CD4-positive, alpha-beta T cell (primary cell): ENCODE results near the gene MNT. TPM values are rescaled to one million over a fixed set of nuclear protein-coding genes. Genes with fewer than 3 reads are reported as not detected.
A peak's percentile ranks its signal among the peaks of the same experiment; 100 is the strongest.

ENCODE experiments used
- ATAC-seq: fragments of 200-7000 bp; cut with Tn5 transposase; one replicate; pipeline ENCODE4 v1.10.0; 2022; ENCODE audit warnings: mild to moderate bottlenecking; ENCODE audit not compliant: poor library complexity
- CTCF ChIA-PET: fragments of 350-600 bp; sonication (Branson Sonifier 250); formaldehyde crosslinking; loops from one replicate; lab custom pipeline; 2021; ENCODE audit warnings: antibody characterized with exemption, inconsistent platforms; lab: Charles Lee
- POLR2A ChIA-PET: fragments of 350-600 bp; sonication (Branson Sonifier 250); formaldehyde crosslinking; loops from one replicate; lab custom pipeline; 2021; ENCODE audit warnings: antibody characterized with exemption, inconsistent platforms; lab: Charles Lee
- DNase-seq, 14 experiments: peaks; one replicate each; pipeline ENCODE4 v3.0.0-alpha.2; 2013 to 2020; ENCODE audit warnings: mixed read lengths in 2 of 14
- H3K27ac ChIP-seq, 2 donors: one replicate each; pipeline versions ENCODE4 v1.5.1 to v1.7.0; 2013; ENCODE audit warnings: low read length in 2 of 2, low read depth in 1 of 2, mild to moderate bottlenecking in 1 of 2
- H3K27me3 ChIP-seq, 2 experiments: 1 replicate in 1 of 2; 2 replicates in 1 of 2; pipeline versions ENCODE4 v1.6.1 to v1.7.0; 2013; ENCODE audit warnings: low read length in 2 of 2, control low read depth in 1 of 2, mild to moderate bottlenecking in 1 of 2, moderate library complexity in 1 of 2; ENCODE audit not compliant: insufficient read depth in 2 of 2, control insufficient read depth in 1 of 2
- H3K36me3 ChIP-seq: one replicate; pipeline ENCODE4 v1.6.1; 2013; ENCODE audit warnings: low read length, control low read depth; ENCODE audit not compliant: insufficient read depth
- H3K4me1 ChIP-seq: one replicate; pipeline ENCODE4 v1.6.1; 2013; ENCODE audit warnings: low read length, control low read depth; ENCODE audit not compliant: insufficient read depth
- H3K4me3 ChIP-seq: one replicate; pipeline ENCODE4 v1.5.1; 2013; ENCODE audit warnings: mild to moderate bottlenecking, low read length, moderate library complexity
- H3K9me3 ChIP-seq, 2 experiments: 1 replicate in 1 of 2; 2 replicates in 1 of 2; pipeline versions ENCODE4 v1.6.1 to v1.7.0; 2013; ENCODE audit warnings: low read length in 2 of 2, mild to moderate bottlenecking in 2 of 2, control low read depth in 1 of 2, moderate library complexity in 1 of 2; ENCODE audit not compliant: control insufficient read depth in 1 of 2, insufficient read depth in 1 of 2
- H3K27ac Mint-ChIP-seq: one replicate; pipeline ENCODE4 v1.8.0; 2020; ENCODE audit warnings: mixed read lengths
- H3K27me3 Mint-ChIP-seq: one replicate; pipeline ENCODE4 v1.8.0; 2021; ENCODE audit warnings: mixed read lengths
- H3K36me3 Mint-ChIP-seq: one replicate; pipeline ENCODE4 v1.8.0; 2021; ENCODE audit warnings: low read depth, mixed read lengths
- H3K4me1 Mint-ChIP-seq: one replicate; pipeline ENCODE4 v1.8.0; 2021; ENCODE audit warnings: low read depth, mixed read lengths
- H3K4me3 Mint-ChIP-seq: one replicate; pipeline ENCODE4 v1.8.0; 2020; ENCODE audit warnings: mild to moderate bottlenecking, mixed read lengths
- H3K9me3 Mint-ChIP-seq: one replicate; pipeline ENCODE4 v1.8.0; 2020; ENCODE audit warnings: mixed read lengths
- intact Hi-C, 2 experiments: fragments of 100-400 bp; cut with DNase I in 1 of 2; cut with micrococcal nuclease in 1 of 2; formaldehyde crosslinking; loops; one replicate each; pipeline versions ENCODE4 v1.15.1 to v1.9.0; 2023 to 2025; cut with DNase I, micrococcal nuclease
- total RNA-seq, 174 experiments: library from RNA in 2 of 174; stranded (reverse) in 2 of 174; gene quantifications; one replicate each; pipeline ENCODE4 v1.2.3 and lab custom pipeline; 2021 to 2026
- TF ChIP-seq, protein P1 (sequence below): fragments of 200-600 bp; IDR thresholded peaks from one replicate; pipeline ENCODE4 v1.8.0; 2022; ENCODE audit warnings: antibody characterized with exemption, mild to moderate bottlenecking

Gene MNT
- total RNA-seq, 2 experiments from 2014 or later, result 111 to 118 TPM

DNA sequence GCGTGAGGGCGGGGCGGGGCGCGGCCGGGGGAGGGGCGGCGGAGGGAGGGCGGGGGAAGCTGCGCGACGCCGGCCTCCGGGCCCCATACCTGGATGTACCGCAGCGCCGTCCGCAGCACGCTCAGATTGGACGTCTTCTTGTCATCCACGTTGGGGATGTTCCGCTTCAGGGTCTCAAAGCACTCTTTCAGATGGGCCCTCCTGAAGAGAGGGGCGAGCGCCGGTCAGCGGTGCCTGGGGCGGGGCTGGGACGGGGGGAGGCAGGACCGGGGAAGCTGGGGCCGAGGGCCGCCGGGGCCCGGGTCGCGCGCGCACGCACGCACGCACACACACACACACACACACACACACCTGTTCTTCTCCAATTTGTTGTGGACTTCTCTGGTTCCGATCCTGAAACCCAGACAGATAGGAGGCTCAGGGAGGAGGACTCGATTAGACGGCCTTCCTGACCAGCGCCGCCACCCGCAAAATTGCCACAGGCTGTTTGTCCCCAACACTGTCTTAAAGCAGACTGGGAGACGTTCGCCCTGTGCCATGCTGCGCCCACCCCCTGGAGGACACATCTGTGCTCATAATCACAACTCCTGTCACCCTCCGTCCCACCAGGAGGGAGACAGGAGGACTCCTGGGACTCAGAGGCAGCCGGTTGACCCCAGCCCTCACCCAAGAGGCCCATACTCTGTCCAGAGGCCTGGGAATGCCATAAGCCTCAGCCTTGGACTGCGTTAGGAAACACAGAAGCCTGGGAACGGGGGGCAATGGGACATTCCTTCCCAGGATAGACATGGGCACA, 6.7 kb downstream of the MNT start:
- Histone ChIP-seq H3K9me3 (no peaks in the 10 kb centered on the region), H3K36me3 (peaks cover 5% of the 10 kb centered on the region), H3K4me3 (peak overlapping the region; percentile 25), H3K27me3 (no peaks in the 10 kb centered on the region), H3K4me1 (peaks cover 78% of the 10 kb centered on the region), H3K27ac (peak overlapping the region in 1 of 2 donors; percentile 35)
- H3K27ac Mint-ChIP-seq, result peak overlapping the region; percentile 99
- H3K9me3 Mint-ChIP-seq, result no peaks in the 10 kb centered on the region
- ChIA-PET POLR2A (interaction anchor here (2.9 to 4.2 kb wide), 4 partner anchors 8 to 58 kb away, joined by 17 to 132 read pairs (median 24); partner anchors contain the start of genes MNT and TSR1), CTCF (interaction anchor here (0.5 to 1.4 kb wide), 3 partner anchors 10 to 58 kb away, joined by 3 to 6 read pairs (median 4); partner anchors contain the start of gene TSR1)
- TF ChIP-seq, protein P1, sequence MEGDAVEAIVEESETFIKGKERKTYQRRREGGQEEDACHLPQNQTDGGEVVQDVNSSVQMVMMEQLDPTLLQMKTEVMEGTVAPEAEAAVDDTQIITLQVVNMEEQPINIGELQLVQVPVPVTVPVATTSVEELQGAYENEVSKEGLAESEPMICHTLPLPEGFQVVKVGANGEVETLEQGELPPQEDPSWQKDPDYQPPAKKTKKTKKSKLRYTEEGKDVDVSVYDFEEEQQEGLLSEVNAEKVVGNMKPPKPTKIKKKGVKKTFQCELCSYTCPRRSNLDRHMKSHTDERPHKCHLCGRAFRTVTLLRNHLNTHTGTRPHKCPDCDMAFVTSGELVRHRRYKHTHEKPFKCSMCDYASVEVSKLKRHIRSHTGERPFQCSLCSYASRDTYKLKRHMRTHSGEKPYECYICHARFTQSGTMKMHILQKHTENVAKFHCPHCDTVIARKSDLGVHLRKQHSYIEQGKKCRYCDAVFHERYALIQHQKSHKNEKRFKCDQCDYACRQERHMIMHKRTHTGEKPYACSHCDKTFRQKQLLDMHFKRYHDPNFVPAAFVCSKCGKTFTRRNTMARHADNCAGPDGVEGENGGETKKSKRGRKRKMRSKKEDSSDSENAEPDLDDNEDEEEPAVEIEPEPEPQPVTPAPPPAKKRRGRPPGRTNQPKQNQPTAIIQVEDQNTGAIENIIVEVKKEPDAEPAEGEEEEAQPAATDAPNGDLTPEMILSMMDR, result no peak
- intact Hi-C loops, result loop anchor here in 1 of 2 experiments (1.0 to 10.0 kb wide), 4 partner anchors 7 to 352 kb away; partner anchors contain the start of genes MNT, OVCA2, PAFAH1B1 and SMG6
- peaks cover 71% of the 10 kb centered on the region for H3K4me1 Mint-ChIP-seq
- no peak for ATAC-seq
- no peak for DNase-seq
- H3K4me3 Mint-ChIP-seq, result peak overlapping the region; percentile 86
- H3K27me3 Mint-ChIP-seq, result no peaks in the 10 kb centered on the region
- H3K36me3 Mint-ChIP-seq, result peaks cover 30% of the 10 kb centered on the region

DNA sequence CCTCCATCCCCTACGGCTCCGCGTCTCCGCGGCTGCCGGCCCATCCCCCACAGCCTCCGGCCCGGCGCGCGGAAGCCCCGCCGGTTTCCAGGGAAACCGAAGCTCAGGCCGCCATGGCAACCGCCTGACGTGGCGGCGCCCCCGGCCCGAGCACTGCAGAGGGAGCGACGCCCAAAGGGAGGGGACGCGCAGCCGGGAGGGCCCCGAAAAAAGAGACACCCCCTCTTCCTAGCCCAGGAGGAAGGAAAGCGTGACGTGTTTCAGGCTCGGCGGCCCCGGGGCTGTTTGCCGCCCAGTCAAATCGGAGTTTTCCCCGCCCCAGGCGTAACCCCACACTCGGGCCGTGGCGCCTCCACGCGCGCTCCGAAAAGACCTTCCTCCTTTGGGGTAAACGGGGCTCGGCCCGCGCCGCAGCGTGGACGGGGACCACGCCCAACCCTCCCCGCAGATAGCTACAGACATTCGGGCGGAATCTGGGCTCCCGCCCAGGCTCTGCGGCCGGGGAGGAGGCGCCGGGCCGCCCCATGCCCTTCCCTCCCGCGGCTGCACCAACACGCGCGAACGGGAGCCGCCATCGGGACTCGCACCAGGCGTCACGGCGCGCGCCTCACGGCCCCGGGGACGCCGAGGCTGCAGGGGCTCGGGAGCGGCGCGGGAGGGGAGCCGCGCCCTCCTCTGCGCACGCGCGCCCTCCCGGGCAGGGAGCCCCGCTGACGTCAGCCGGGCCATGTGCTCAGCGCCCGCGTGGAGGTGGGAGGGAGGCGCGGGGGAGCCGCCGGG, 7.5 kb downstream of the MNT start:
- Mint-ChIP-seq H3K27ac (peak overlapping the region; percentile 99), H3K9me3 (no peaks in the 10 kb centered on the region), H3K36me3 (peaks cover 38% of the 10 kb centered on the region), H3K4me3 (peak overlapping the region; percentile 95), H3K27me3 (no peaks in the 10 kb centered on the region), H3K4me1 (peaks cover 70% of the 10 kb centered on the region)
- H3K36me3 ChIP-seq, result peaks cover 5% of the 10 kb centered on the region
- H3K9me3 ChIP-seq, result no peaks in the 10 kb centered on the region
- ChIA-PET POLR2A (interaction anchor here (0.7 to 4.2 kb wide), 11 partner anchors 8 to 709 kb away, joined by 3 to 132 read pairs (median 5); partner anchors contain the start of genes MNT, PAFAH1B1, SMG6 and SRR), CTCF (interaction anchor here (0.5 to 2.6 kb wide), 6 partner anchors 10 to 724 kb away, joined by 3 to 25 read pairs (median 4); partner anchors contain the start of gene TSR1)
- no peaks in the 10 kb centered on the region for H3K27me3 ChIP-seq
- ATAC-seq (peak; percentile 59), DNase-seq (peak; percentile 83 to 97 (median 91))
- peaks cover 76% of the 10 kb centered on the region for H3K4me1 ChIP-seq
- TF ChIP-seq, protein P1, result no peak
- intact Hi-C loops, result loop anchor here in 1 of 2 experiments (1.0 to 10.0 kb wide), 4 partner anchors 8 to 351 kb away; partner anchors contain the start of genes MNT, OVCA2, PAFAH1B1 and SMG6
- peak overlapping the region; percentile 94 for H3K4me3 ChIP-seq
- peak overlapping the region; percentile 98 to 100 for H3K27ac ChIP-seq
